COLO829 (cell line): Measurements from ENCODE around the gene FOXD4L6.
"Not testable (repeated sequence)": the region's sequence is repeated elsewhere in the genome, so short reads cannot be mapped to it uniquely, and the experiment has no call there.

Experiments
- DNase-seq: peaks from one replicate; pipeline ENCODE4 v3.0.0; 2012; ENCODE audit warnings: low spot score

Gene FOXD4L6

GRCh38 chr9:41100508-41100907 is 28.0 kb downstream of the FOXD4L6 start:
- DNase-seq: not testable (repeated sequence)

GRCh38 chr9:41098759-41099158 is 29.7 kb downstream of the FOXD4L6 start:
- DNase-seq: not testable (repeated sequence)

DNA sequence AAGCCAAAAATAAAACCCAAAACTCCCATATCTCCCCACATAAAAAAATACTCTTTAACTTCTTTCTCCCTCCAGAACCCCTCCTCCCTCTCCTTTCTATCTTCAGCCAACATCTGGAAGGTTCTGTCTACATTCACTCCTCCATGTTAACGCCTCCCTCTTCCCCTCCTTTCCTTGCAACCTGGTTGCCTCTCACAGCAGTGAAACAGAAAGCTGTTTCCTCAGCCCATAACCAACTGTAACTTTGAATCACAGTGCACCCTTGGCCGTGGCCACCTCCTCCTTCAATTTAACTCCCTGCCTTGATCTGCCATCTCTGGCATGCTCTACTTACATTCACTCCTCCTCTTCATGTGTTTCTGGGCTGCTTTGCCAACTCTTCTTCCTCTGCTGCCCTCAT is 33.4 kb downstream of the FOXD4L6 start:
- DNase-seq: not testable (repeated sequence)

GRCh38 chr9:41094010-41094773 is 34.3 kb downstream of the FOXD4L6 start:
- not testable (repeated sequence) for DNase-seq

- not testable (repeated sequence) for DNase-seq
Measured at GRCh38 chr9:41090922-41091321, 37.6 kb downstream of the FOXD4L6 start.

DNA sequence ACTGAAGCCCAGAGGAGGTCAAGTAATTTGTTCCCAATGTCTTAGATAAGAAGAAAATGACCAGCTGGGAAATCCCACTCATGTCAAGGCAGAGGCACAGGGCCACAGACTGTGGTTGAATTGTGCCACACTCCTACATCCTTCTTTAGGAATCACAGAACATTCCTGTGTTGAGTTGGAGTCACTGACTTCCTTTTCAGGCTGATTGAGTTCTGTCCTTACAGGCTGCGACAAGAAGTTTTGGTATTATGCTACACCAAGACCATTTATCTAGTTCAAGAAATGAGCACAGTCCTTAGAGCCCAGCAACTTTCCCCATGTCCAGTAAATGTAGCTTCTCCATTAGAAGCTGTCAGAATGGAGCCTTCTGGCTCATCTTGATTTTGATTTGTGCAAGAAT is 38.1 kb downstream of the FOXD4L6 start:
- DNase-seq: not testable (repeated sequence)

- DNase-seq: not testable (repeated sequence)
Measured at GRCh38 chr9:41088450-41089059, 39.9 kb downstream of the FOXD4L6 start.

GRCh38 chr9:41087929-41088328 is 40.6 kb downstream of the FOXD4L6 start:
- DNase-seq: not testable (repeated sequence)

DNA sequence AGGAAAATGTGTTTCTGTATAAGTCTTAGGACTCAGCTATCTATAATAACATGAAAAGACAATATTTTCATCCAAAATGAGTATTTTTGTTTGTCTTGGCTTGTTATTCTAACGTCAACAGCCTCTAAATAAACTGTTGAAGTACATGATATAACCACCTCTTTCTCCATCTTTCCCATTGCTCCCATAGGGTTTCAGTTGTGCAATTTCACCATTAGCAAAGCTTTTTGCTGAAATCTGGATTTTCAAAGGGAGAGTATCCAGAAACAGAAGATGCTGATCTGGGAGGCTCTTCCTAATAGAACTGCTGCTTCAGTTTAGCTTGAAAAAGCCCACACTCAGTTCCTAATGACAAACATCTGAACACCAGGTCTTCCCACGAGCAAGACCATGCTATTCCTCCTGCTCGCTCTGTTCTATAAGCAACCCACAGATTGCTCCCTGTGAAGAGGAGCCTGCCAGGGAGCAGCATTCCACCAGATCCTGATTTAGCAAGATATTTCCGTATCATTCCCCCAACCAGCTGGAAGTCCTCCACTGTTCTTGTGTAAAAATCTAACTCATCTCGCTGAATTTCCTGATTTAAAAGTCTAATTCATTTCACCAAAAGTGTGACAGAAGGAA is 41.2 kb downstream of the FOXD4L6 start:
- DNase-seq: not testable (repeated sequence)

DNA sequence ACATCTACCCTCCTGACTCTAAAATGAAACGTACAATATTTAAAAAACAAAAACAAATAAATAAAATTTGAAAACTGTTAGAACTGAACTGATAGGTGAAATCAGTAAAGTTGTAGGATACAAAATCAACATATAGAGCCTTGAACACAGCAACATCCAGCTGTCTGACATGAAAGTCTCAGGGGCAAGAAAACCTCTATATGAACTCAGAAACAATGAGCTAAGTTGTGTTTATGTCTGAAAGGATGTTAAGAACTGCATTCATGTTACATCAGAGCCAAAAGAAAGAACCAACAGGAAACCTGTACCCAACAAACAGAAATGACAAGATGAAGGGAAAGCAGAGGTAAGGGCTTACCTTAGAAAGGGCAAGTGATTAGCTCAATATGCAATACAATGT is 41.8 kb downstream of the FOXD4L6 start:
- DNase-seq: not testable (repeated sequence)

DNA sequence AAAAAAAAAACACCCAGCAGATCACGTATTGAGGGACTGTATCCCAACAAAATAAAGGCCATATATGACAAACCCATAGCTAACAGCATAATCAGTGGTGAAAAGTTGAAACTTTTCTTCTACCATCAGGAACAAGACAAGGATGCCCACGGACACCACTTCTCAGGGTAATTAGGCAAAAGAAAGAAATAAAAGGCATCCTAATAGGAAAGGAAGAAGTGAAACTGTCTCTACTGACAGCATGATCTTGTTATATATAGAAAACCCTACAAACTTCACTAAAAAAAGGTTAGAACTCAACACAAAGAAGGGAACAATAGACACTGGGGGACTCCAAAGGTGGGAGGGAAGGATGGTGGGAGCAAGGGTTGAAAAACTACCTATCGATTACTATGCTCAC is 42.3 kb downstream of the FOXD4L6 start:
- DNase-seq: not testable (repeated sequence)

DNA sequence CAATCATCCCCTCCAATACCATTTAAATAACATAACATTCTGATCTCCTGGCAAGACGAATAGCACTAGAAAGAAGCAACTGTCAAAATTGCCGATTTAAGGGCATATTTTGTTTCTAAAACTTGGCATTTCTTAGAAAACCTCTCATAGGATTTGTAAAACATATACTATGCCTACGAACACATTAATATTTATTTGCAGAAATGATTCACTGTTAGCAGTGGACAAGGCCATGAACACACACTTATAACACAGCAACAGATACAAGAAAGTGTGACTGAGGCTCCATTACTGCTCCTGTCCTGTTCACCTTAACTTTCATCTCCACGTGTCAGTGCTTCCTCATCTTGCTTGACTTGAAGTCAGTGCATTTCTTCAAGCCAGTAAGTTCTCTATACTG is 46.1 kb downstream of the FOXD4L6 start:
- not testable (repeated sequence) for DNase-seq

GRCh38 chr9:41079464-41079863 is 49.0 kb downstream of the FOXD4L6 start:
- DNase-seq: not testable (repeated sequence)

GRCh38 chr9:41077586-41077985 is 50.9 kb downstream of the FOXD4L6 start:
- not testable (repeated sequence) for DNase-seq
